NOMO-1 treated with DMSO at 0.1 percent for 48 hours (cell line): ENCODE results near the gene CD164L2.
A peak's percentile ranks its signal among the peaks of the same experiment; 100 is the strongest.
"Not testable (repeated sequence)": the region's sequence is repeated elsewhere in the genome, so short reads cannot be mapped to it uniquely, and the experiment has no call there.

Source experiments
- DNase-seq: peaks from one replicate; lab custom pipeline; 2025; ENCODE audit not compliant: unreplicated experiment; lab: John Stamatoyannopoulos, UW

CD164L2 gene

GRCh38 chr1:27405598-27406361, 22.6 kb upstream of the CD164L2 start:
- not testable (repeated sequence) for DNase-seq

- no peak for DNase-seq
Measured at GRCh38 chr1:27405074-27405473, 21.9 kb upstream of the CD164L2 start.

- DNase-seq: no peak
Measured at GRCh38 chr1:27403931-27404330, 20.8 kb upstream of the CD164L2 start.

- DNase-seq: no peak
Measured at GRCh38 chr1:27403065-27403726, 20.1 kb upstream of the CD164L2 start.

- DNase-seq: peak; percentile 44
Measured at GRCh38 chr1:27402349-27402754, 19.2 kb upstream of the CD164L2 start.

- no peak for DNase-seq
Measured at GRCh38 chr1:27400963-27401341, 17.8 kb upstream of the CD164L2 start.

GRCh38 chr1:27400082-27400962, 17.2 kb upstream of the CD164L2 start:
- DNase-seq: no peak

GRCh38 chr1:27399251-27400025, 16.3 kb upstream of the CD164L2 start:
- DNase-seq: no peak

GRCh38 chr1:27398405-27399149, 15.4 kb upstream of the CD164L2 start:
- no peak for DNase-seq

GRCh38 chr1:27397749-27398148, 14.6 kb upstream of the CD164L2 start:
- no peak for DNase-seq

- DNase-seq: no peak
Measured at GRCh38 chr1:27397110-27397509, 14.0 kb upstream of the CD164L2 start.

GRCh38 chr1:27395441-27396195, 12.5 kb upstream of the CD164L2 start:
- peak; percentile 79 for DNase-seq

GRCh38 chr1:27394925-27395324, 11.8 kb upstream of the CD164L2 start:
- no peak for DNase-seq

- DNase-seq: no peak
Measured at GRCh38 chr1:27394282-27394658, 11.1 kb upstream of the CD164L2 start.

GRCh38 chr1:27393641-27394281, 10.6 kb upstream of the CD164L2 start:
- DNase-seq: no peak

GRCh38 chr1:27392778-27393635, 9.9 kb upstream of the CD164L2 start:
- DNase-seq: no peak

- peak; percentile 93 for DNase-seq
Measured at GRCh38 chr1:27392096-27392777, 9.1 kb upstream of the CD164L2 start, which contains the start of gene GPR3. TSS of gene GPR3 (plus strand) at chr1:27392622. CDS start at chr1:27393799, 1,177 bp downstream.
